Lung (tissue), 12 donors: Measurements from ENCODE around the gene GRXCR2. TPM values are rescaled to one million over a fixed set of nuclear protein-coding genes. Genes with fewer than 3 reads are reported as not detected.

ENCODE experiments used
- ATAC-seq: fragments of 200-7000 bp; cut with Tn5 transposase; one replicate; pipeline ENCODE4 v1.9.1; 2020; ENCODE audit warnings: moderate number of reproducible peaks; ENCODE audit not compliant: insufficient read depth, low FRiP score
- DNase-seq, 3 donors: peaks; one replicate each; pipeline ENCODE4 v3.0.0-alpha.2; 2013 to 2017
- H3K27ac ChIP-seq, 2 donors: one replicate each; pipeline ENCODE4 v1.5.1; 2013; ENCODE audit warnings: mild to moderate bottlenecking in 2 of 2, moderate library complexity in 2 of 2, control low read depth in 1 of 2, inconsistent platforms in 1 of 2, low read depth in 1 of 2, low read length in 1 of 2
- H3K27me3 ChIP-seq, 3 donors: one replicate each; pipeline ENCODE4 v1.5.1; 2013; ENCODE audit warnings: low read length in 2 of 3; ENCODE audit not compliant: control insufficient read depth in 3 of 3, insufficient read depth in 3 of 3
- H3K36me3 ChIP-seq, 4 donors: one replicate each; pipeline ENCODE4 v1.5.1; 2013; ENCODE audit warnings: low read length in 4 of 4, mild to moderate bottlenecking in 1 of 4, moderate library complexity in 1 of 4; ENCODE audit not compliant: control insufficient read depth in 4 of 4, insufficient read depth in 4 of 4
- H3K4me1 ChIP-seq, 5 donors: one replicate each; pipeline ENCODE4 v1.5.1; 2013; ENCODE audit warnings: low read length in 5 of 5, mild to moderate bottlenecking in 2 of 5, moderate library complexity in 1 of 5; ENCODE audit not compliant: control insufficient read depth in 5 of 5, insufficient read depth in 5 of 5
- H3K4me3 ChIP-seq: one replicate; pipeline ENCODE4 v1.5.1; 2013; ENCODE audit warnings: mild to moderate bottlenecking, control low read depth, moderate library complexity
- H3K9ac ChIP-seq, 2 donors: one replicate each; pipeline ENCODE4 v1.5.1; 2013; ENCODE audit warnings: low read length in 2 of 2, control low read depth in 1 of 2; ENCODE audit not compliant: insufficient read depth in 1 of 2
- H3K9me3 ChIP-seq, 4 donors: one replicate each; pipeline ENCODE4 v1.5.1; 2013; ENCODE audit warnings: low read length in 3 of 4, mild to moderate bottlenecking in 1 of 4, moderate library complexity in 1 of 4; ENCODE audit not compliant: control insufficient read depth in 4 of 4, insufficient read depth in 3 of 4
- WGBS, 2 donors: extraction: QIAGEN DNeasy Blood & Tissue Kit; methylation state at CpG; one replicate each; pipeline ENCODE4 v1.1.7; 2013; 5-methylcytosine and 5-hydroxymethylcytosine counted together
- polyA plus RNA-seq, 2 donors: library from polyadenylated mRNA; stranded (reverse); fragments of 200-250 nt; gene quantifications; one replicate each; pipeline ENCODE4 v1.2.1, GENCODE V29; 2013
- total RNA-seq, 2 donors: library from RNA; depleted of rRNA in 1 of 2; stranded (reverse); fragments of >200 nt in 1 of 2; gene quantifications; one replicate each; pipeline ENCODE4 v1.2.1, GENCODE V29; 2014 to 2021
- TF ChIP-seq, protein P1 (sequence below): IDR thresholded peaks from 2 replicates; pipeline ENCODE4 v1.5.1; 2012; ENCODE audit warnings: mild to moderate bottlenecking; ENCODE audit errors: control extremely low read depth, extremely low read depth
- donor health status: control.
- donor health status: control.
- donor health status: Bipolar disorder and iron deficiency.
- donor health status: healthy.
- donor health status: DM: yes; HTN: yes; CAD: no.

GRXCR2 gene
- total and polyA plus RNA-seq, 4 donors = not detected

DNA sequence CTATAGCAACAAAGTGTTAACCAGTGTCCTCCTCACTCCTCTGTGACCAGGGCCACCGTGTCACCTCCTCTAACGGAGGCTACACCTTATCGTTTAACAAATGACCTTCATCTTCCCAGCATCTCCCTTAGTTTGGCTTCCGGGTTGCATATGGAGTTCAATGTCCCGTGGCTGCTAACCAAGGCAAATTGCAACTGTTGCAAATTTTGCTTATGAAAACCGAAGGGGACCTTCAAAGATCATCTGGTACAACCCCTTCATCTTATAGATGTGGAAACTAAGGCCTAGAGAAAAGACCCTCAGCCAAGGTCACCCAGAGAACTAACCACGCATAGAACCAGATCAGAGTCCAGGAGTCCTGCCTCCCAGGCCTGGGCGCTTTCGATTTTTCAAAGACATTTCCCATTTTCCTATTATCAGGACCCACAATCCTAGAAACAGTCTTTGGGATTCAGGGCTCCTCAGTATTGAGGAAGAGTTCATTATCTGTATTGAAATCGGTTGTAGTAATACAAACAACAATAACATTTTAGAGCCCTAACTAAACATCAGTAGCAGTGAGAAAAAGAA is 39.1 kb downstream of the GRXCR2 start:
- H3K4me3 ChIP-seq = no peak overlapping the region

DNA sequence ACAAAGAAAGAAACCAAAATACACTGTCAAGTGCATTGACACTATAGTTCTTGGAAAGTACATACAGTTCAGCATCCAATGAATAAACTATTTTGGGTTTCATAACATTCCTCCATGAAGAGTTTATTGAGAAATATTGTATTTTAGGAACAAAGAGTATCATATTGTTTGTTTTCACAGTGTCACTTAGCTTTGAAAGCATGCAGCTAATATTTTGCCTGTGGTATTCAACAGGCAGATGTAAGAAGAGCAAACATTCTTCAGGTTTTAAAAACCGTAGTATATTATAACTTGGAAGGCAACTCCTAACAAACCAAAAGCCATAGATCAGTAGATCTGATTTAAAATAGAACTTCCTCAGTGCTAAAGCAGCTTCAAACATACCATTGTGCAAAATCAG is 42.2 kb downstream of the GRXCR2 start:
- ATAC-seq (no peak), DNase-seq (peak in 1 of 3 donors; percentile 52)
- WGBS, 2 donors = 8 to 32% methylated on average over 1 of the region's 1 CpG
- H3K9ac ChIP-seq = no peak overlapping the region
- H3K27me3 ChIP-seq = no peaks in the 10 kb centered on the region
- TF ChIP-seq, protein P1, sequence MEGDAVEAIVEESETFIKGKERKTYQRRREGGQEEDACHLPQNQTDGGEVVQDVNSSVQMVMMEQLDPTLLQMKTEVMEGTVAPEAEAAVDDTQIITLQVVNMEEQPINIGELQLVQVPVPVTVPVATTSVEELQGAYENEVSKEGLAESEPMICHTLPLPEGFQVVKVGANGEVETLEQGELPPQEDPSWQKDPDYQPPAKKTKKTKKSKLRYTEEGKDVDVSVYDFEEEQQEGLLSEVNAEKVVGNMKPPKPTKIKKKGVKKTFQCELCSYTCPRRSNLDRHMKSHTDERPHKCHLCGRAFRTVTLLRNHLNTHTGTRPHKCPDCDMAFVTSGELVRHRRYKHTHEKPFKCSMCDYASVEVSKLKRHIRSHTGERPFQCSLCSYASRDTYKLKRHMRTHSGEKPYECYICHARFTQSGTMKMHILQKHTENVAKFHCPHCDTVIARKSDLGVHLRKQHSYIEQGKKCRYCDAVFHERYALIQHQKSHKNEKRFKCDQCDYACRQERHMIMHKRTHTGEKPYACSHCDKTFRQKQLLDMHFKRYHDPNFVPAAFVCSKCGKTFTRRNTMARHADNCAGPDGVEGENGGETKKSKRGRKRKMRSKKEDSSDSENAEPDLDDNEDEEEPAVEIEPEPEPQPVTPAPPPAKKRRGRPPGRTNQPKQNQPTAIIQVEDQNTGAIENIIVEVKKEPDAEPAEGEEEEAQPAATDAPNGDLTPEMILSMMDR = no peak
- H3K27ac ChIP-seq = no peak overlapping the region
- H3K9me3 ChIP-seq = no peaks in the 10 kb centered on the region
- H3K4me3 ChIP-seq = no peak overlapping the region
- peaks cover 0 to 38% (median 2%) of the 10 kb centered on the region in 5 donors for H3K4me1 ChIP-seq
- H3K36me3 ChIP-seq = no peaks in the 10 kb centered on the region

More for the DNA sequence above, 39.1 kb downstream of the GRXCR2 start:
- Histone ChIP-seq H3K36me3 (no peaks in the 10 kb centered on the region), H3K9ac (no peak overlapping the region), H3K27me3 (no peaks in the 10 kb centered on the region), H3K27ac (no peak overlapping the region), H3K4me1 (peaks cover 0 to 45% (median 3%) of the 10 kb centered on the region in 5 donors), H3K9me3 (no peaks in the 10 kb centered on the region)
- ATAC-seq (no peak), DNase-seq (no peak)
- 78 to 91% methylated on average over 10 of the region's 10 CpGs for WGBS, 2 donors
- TF ChIP-seq, protein P1 = no peak

DNA sequence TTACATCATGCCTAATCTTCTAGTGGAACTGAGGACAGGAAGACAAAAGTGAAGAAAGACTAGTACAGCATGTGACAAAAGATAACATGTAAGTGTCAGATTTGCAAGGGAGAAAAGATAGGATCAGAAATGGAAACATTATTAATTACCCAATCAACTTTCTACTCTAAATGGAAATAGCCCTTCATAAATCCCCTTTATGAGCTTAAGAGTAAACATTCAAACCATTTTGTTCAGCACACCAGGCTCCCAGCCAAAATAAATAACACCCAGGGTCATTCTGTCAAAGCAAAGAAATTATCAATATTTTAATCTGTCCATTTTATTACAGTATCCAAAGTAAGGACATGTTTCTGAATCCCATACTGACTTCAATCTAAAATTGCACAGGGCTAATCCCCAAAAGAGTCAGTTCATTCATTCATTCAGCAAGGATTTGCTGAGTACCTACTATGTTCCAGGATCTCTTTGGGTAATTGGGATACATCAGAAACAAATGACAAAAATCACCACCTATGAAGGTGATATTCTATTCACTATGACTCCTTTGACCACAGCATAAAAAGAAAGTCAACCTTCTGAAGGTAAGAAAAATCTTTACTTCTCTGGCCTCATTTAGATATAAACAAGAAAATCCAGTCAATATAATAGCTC is 43.0 kb downstream of the GRXCR2 start:
- Histone ChIP-seq H3K4me1 (peaks cover 0 to 38% (median 2%) of the 10 kb centered on the region in 5 donors), H3K27ac (no peak overlapping the region), H3K9me3 (no peaks in the 10 kb centered on the region), H3K36me3 (no peaks in the 10 kb centered on the region), H3K4me3 (no peak overlapping the region), H3K27me3 (no peaks in the 10 kb centered on the region), H3K9ac (no peak overlapping the region)
- TF ChIP-seq, protein P1 = no peak
- no peak for DNase-seq
- no peak for ATAC-seq
